GM12891 (cell line): Measurements from ENCODE around the gene CBFA2T2.

Experiments
- POLR2A ChIP-seq: IDR thresholded peaks from 2 replicates; pipeline ENCODE4 v1.6.1; 2011; ENCODE audit warnings: low read depth, low read length, control low read depth
- POLR2AphosphoS5 ChIP-seq: IDR thresholded peaks from 2 replicates; pipeline ENCODE4 v1.6.1; 2011; ENCODE audit warnings: low read depth, low read length, control low read depth
- TAF1 ChIP-seq: IDR thresholded peaks from 2 replicates; pipeline ENCODE4 v1.6.1; 2011; ENCODE audit warnings: low read depth, low read length, control low read depth

DNA sequence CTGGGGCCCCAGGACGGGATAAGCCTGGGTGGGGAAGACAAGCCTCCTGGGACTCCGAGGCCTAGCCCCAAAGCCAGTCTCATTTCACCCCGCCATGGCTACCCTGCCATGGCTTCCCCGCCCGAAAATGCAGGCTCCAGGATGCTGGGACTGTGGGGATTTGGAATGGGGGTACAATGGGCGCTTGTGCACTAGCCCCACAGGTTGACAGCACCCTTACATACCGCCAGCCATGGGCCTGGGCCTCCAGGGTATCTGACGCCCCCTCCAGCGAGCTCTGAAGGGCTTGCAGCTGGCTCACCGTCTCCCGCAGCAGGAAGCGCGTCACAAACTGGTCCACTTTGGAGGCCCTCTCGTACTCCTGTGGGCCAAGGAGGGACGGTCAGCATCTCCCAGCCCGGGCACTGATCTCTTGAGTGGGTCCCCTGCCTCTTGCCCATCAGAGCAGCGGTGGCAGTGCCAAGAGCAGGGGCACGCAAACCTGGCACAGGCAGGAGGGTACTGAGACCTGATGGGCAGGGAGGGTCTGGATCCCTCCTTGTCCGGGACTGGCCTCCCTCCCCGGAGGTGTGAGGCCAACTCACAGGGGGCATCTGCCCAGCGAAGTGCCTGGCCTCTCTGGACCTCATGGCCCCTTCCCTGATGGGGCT is 170.3 kb downstream of the CBFA2T2 start:
- TF ChIP-seq POLR2AphosphoS5 (no peak), POLR2A (no peak), TAF1 (no peak)
